Stimulated activated CD4-positive, alpha-beta T cell treated with anti-CD3 and anti-CD28 coated beads, Interleukin-1b, Interleukin-23, amount 100 ng/mL, for 1 hour (primary cell): ENCODE results near the gene SRR.

Experiments used
- DNase-seq, 2 donors: peaks; one replicate each; pipeline ENCODE4 v3.0.0-alpha.2; 2020; ENCODE audit warnings: low read depth in 2 of 2

SRR gene

DNA sequence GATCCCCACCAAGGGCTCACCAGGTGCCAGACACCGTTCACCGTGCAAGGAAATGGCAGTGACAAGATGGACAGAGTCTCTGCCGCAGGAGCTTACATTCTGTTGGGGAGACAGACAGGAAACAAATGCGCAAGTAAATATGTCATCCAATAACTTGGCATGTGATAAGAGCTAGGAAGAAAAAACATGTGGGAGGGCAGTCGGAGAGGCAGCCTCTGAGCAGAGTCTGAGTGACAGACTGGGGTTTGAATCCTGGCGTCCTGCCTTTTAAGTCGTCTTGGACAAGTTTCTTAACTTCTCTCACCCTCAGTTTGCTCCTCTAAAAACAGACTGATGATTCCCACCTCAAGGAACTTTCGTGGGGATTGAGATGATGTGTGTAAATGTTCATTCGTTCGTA is 40.8 kb downstream of the SRR start:
- DNase-seq: no peak

DNA sequence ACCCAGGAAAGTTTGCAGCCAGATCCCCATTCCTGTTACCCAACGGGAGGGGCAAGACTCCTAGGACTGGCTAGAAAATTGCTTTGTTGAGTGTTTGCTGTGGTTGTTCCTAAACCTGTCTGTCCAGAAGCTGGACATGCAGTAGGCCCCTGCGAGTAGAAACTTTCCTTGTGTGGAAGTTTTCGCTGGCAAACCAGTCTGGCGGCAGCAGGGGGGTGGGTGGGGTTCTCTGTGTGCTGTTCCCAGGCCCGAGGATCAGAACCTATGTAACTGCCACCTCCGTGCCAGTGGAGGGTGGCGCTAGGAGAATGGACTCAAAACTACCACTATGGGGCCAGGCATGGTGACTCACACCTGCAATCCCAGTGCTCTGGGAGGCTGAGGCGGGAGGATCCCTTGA is 42.7 kb downstream of the SRR start:
- no peak for DNase-seq

DNA sequence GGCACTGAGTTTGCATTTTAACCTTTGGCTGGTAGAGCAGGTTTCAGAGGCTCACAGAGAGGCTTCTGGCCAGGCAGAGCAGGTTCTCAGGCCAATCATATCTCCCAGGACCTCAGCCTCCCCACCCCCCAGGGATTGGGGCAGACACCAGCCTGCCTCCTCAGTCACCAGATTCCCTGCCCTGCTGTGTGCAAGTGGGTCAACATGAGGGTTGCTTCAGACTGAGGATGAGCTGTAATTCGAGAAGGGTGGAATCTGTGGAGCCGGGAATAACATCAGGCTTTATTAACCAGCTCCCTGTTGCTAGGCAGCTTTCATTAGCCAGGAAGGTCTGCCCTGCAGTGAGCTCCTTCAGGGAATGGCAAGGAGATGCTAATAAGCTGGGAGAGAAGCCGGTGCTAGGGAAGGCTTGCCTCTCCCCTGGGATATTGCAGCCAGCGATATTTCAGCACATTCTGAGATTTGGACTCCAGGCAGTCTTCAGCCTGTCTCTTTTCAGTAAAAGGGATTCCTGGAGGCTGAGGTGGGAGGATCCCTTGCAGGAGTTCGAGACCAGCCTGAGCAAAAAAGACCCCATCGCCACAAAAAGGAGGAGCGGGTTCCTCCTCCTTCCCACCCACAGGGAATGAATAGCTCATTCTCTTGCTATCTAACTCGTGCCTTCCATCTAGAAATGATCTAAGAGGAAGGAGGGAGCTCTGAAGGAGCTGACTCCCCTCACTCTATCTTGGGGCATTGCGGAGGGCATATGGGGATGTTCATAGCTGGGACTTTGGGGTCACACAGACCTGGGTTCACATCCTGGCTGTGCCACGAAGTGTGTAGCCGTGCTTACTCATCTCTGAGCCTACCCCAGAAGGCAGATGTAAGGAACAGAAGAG is 44.3 kb downstream of the SRR start:
- no peak for DNase-seq

DNA sequence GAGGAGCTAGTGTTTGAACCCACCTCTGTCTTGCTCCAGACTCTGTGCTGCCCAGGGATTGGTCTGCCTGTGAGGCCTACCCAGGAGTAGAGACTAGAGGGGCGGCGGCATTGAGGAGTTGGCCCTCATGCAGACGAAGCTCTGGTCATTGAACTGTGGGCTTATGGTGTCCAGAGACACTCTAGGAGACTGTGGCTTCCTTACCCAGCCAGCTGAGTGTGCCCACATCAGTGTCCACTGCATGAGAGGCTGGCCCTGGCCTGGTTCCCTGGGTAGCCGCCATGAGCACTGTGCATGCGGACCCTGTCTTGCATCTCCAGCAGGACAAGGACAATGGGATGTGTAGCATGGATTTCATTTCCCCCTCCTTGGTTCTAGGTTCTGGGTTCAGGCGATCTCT is 47.5 kb downstream of the SRR start:
- DNase-seq: no peak

DNA sequence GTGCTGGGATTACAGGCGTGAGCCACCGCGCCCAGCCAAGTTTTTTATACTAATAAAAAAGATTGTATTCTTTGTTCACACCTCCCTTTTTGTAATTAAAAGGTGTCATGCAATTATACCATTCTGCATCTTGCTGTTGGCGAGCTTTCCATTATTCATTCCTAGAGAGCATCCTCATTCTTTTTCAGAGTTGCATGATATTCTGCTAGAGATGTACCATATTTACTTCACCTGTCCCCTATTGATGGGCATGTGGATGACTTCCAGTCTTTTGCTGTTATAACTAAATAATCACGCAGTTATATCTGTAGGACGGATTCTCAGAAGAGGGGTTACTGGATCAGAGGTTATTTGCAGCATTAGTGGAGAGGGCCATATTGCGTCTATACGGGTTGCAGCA is 50.6 kb downstream of the SRR start:
- DNase-seq: no peak

DNA sequence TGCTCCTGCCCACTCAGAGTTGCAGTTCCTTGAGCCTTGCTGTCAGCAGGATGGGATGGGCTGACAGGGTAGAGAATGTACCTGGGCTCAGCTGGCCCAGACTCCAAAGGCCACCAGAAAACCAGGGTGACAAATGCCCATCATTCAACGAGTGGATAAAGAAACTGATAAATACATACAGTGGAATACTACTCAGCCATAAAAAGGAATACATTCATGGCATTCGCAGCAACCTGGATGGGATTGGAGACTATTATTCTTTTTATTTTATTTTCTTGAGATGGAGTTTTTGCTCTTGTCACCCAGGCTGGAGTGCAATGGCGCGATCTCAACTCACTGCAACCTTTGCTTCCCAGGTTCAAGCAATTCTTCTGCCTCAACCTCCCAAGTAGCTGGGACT is 53.5 kb downstream of the SRR start:
- DNase-seq: no peak

DNA sequence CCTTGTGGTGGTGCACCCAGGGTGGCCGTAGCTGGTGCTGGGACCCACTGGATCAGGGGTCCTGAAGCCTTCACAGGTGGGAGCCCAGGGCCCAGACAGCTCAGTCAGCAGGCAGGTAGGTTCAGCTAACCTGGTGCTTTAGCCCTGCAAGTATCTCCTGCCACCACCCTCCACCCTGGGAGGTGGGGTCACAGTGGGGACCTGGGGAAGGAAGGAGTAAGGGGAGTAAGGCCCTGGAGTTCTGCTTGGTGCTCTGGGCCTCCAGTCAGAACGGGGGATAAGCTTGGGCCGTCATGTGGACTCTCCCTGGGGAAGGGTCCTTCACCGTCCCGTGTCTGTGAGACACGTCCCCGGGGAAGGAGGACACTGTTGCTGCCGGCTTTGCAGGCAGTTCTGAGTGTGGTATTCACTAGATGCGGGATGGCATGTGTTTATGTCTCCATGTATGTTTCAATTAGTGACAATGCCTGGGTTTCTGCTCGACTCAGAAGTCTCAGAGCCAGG is 54.2 kb downstream of the SRR start:
- DNase-seq: no peak

DNA sequence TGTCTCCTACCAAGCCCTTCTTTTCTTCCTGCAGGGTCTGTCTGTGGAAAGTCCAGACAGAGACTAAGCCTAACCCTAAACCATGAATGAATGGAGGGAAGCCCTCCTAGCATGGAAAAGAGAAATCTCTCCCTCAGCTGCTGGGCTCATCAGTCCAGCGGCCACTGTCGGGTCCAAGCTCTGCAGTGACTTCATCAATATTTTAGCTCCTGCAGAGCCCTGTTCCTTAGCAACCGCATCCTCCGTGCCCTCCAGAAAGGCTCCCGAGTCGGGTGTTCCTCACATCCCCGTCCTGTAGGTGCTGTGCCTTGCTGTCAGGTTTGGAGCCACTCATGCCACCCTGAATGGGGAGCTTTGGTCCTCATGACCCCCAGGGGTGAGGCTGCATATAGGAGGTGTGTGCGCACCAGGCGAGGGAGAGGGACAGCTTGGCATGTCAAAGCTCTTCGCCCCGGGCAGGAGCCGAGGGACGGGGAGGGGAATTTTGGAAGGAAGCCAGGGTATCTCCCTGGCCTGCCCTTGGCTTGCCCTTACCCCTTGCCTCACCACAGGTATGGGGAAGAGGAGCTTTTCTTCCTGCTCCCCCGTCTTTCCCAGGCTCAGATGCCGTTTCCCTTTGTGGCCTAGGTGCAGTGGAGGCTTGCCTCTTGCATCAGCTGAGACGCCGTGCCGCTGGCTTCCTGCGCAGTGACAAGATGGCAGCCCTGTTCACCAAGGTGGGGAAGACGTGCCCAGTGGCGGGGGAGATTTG is 57.4 kb downstream of the SRR start:
- DNase-seq: no peak

DNA sequence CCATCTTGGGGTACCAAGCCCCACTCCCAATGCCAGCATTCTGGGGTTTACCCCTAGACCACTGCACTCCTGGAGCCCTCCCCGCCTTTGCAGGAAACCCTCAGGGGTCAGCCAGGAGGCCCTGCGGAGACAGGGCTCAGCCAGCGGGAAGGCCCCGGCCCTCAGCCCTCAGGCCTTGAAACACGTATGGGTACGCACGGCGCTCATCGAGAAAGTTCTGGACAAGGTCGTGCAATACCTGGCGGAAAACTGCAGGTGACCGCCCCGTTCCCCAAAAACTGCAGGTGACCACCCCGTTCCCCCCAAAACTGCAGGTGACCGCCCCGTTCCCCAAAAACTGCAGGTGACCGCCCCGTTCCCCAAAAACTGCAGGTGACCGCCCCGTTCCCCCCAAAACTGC is 58.3 kb downstream of the SRR start:
- no peak for DNase-seq

DNA sequence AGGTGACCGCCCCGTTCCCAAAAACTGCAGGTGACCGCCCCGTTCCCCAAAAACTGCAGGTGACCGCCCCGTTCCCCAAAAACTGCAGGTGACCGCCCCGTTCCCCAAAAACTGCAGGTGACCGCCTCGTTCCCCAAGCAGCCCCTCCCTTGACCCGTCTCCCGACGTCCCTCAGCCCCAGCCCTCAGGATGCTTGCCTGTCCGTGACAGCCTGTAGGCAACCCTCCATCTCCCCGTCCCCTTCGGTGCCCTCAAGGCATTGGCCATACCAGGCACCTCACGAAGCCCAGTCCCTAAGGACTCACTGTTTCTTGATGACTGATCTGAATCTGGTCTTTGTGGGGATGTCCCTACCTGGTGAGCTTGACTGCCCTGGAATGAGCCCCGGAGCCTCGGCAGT is 58.7 kb downstream of the SRR start:
- no peak for DNase-seq

DNA sequence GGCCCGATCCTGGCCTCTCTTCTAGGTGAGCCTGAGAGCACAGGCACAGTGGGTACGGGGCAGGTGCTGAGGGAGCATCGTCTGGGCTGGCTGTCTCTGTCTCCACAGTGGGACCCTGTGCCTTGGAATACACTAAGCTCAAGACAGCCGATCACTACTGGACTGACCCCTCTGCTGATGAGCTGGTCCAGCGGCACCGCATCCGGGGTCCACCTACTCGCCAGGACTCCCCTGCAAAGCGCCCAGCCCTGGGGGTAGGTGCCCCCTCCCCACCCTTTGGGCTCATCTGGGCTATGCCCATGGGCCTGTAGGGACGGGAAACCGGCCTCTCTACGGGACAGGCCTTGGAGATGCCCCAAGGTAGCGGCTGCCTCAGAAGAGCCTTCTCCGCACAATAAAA is 59.1 kb downstream of the SRR start:
- no peak for DNase-seq

DNA sequence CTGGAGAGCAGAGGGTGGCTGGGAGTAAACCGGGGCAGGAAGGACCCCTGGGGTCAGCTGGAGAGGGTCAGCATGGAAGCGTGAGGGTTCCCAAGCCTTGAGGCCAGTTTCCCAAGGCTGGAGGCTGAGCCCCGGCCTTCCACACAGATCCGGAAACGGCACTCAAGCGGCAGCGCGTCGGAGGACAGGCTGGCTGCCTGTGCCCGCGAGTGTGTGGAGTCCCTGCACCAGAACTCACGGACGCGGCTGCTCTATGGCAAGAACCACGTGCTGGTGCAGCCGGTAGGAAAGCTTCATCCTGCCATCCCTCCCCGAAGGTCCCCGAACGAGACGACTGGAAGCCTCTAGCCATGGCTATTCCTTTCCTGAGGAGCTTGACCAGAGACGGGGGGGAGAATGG is 59.6 kb downstream of the SRR start:
- no peak for DNase-seq

DNA sequence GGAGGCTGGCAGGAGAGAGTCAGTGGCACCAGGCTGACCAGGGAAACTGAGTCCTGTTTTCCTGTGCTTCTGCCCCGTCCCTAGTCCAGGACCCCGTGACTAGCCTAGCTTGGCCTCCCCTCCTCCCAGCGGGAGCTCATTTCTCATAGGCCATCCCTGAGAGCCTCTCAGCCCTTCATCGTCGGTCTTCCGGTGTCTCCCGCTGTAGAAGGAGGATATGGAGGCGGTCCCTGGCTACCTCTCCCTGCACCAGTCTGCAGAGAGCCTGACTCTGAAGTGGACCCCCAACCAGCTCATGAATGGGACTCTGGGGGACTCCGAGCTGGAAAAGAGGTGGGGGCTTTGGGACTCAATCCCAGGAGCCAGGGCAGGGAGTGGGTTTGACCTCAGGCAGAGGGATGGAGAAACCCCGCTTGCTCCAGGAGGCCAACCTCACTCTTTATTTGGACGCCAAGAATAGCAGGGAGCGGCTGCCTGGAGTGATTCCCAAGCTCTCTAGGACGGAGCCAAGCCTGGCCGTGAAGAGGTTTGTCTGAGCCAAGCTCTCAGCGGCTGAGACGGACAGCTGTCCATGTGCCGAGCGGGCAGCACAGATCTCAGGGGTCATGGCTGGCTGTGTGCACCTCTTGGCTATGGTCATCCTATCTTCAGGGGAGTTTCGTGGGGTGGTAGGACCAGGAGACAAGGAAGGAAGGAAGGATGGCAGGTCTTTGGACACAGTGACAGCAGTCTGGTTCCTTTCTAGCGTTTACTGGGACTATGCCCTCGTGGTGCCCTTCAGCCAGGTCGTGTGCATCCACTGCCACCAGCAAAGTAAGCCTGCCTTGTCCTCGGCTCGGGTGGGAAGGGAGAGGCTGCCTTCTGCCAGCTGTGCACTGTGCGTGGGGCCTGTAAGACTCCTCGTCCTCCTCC is 60.4 kb downstream of the SRR start:
- DNase-seq: no peak

DNA sequence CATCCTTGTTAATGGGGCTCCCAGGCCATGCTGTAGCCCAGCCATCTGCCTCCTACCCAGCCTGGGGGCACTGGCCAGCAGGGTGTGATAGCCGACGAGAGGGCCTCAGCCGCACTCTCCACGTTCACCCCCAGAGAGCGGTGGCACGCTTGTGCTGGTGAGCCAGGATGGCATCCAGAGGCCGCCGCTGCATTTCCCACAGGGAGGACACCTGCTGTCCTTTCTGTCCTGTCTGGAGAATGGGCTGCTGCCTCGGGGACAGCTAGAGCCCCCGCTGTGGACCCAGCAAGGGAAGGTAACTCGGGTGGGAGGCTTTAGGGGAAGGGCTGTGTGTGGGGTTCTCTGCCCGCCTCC is 61.0 kb downstream of the SRR start:
- no peak for DNase-seq

DNA sequence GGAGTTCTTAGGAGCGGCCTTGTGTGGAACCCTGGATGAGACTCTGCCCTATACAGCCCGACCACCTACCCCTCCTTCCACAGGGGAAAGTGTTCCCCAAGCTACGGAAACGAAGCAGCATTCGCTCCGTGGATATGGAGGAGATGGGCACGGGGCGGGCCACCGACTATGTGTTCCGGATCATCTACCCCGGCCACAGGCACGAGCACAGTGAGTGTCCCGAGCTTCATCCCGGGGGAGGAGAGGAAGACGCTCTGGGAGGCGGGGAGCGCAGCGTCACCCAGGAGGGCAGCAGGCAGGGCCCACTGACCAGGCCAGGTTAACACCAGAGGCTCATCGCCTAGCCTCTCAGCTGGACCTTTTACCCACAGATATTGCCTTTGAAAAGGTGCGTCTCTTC is 61.4 kb downstream of the SRR start:
- no peak for DNase-seq

DNA sequence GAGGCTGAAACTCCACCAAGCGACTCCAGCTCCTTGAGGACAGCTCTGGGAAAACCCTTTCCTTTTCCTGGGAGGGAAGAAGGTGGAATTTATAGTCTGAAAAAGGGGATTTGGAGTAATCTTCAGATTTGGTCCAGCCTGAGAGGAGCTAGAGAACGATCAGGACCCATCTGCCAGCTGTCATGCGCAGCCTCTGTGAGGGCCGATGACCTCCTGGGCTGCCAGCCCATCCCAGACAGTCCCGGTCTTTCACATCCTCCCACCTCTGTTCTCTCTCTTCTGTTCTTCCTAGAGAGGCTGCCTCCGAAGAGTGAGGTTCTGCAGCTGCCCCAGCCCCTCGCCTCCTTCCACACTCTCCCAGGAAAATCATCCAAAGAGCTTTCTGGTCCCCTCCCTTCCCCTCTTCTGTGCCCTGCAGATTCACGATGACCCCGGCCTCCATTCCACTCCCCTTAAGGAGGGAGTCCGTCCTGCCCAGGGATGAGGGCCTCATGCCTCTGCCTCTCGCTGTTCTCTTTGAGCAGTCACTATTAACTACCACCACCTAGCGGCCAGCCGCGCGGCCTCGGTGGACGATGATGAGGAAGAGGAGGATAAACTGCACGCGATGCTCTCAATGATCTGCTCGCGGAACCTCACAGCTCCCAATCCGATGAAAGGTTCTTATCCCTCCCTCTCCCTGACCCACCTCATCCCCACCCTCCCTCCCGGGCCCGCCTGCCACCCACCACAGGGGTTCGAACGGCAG is 63.2 kb downstream of the SRR start:
- no peak for DNase-seq

DNA sequence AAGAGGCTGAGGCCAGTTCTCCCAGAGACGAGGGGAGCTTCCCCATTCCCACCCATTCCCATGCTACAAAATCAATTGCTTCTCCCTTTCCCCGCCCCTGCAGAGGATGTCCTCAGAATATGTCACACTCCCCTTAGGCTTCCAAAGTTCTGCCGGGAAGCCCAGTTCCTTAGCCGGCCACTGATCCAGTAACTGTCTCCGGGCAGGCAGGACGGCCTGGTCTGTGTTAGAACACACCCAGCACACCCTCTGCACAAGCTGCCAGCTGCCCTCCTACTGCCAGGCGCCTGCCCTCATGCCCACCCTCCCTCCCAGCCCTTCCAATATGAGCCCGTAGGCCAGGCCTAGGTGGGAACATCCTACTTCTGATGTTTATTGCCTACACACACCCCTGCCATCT is 64.6 kb downstream of the SRR start:
- DNase-seq: no peak

DNA sequence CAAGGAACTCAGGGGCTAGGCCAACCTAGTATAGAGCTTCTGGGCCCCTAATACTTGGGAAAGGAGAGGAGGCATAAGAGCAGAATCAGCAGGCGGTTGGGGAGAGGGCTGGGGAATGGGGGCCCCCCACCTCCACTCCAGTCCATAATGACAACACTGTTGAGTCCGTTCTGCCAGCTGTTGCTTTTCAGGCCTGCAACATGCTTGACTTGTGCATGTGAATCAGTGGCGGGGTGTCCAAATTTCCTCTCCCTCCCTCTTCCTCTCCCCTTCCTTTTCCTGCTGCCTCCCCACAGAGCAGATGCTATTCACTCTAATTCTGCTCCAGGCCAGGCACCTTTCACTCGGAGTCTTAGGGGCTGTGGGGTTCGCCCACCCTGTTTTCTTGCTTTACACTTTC is 65.3 kb downstream of the SRR start:
- no peak for DNase-seq

DNA sequence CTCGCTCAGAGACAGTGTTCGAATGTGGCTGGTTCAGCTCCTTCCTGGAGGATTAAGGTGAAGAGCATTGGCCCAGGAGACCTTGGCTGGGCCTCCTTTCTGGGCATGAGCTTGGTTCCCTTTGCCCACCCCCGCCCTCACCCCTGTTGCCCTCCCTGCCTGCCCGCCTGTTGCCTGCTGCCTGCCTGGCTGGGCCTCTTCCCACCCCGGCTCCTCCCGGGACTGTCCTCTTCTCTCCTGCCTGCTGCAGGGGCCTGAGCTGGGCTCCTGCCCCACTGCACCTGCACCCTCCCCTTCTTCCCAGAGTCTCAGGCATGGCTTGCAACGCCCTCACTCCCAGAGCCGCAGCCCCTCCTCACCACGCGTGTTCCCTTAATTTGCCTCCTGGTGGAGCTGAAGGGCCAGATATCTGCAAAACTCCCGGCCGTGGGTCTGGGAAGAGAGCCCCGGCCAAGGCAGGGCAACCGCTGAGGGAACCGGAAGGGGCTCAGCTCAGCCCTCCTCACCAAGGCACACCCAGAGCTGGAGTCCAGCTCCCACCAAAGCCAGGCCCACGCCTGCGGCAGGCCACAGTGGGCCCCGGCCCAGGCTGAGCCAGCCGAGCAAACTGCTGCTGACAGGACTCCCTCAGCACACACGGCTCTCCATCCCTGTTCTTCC is 65.9 kb downstream of the SRR start:
- no peak for DNase-seq

DNA sequence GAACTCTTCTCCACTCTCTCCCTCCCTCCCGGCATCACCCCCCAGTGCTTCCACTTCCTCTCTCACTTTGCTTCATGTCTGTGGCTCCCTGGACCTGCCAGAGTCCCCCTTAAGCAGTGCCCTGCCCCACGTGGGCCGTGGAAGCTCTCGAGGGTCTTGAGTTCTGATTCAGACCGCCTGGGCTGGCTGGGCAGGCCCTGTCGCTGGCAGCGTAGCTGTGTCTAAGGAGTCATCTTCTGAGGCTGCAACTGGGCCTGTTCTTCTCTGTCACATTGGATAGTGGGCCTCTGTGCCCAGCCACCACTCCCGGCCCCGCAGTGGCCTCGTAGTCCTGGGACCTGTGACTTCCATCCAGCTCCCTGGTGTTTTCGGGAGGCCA is 66.5 kb downstream of the SRR start:
- DNase-seq: no peak
